Measurements from ENCODE around the gene UNC5A.

UNC5A gene

GRCh38 chr5:176810081-176810597 is at the start of gene UNC5A:
Gene UNC5A (plus strand): TSS chr5:176810559. CDS start chr5:176810751, 192 bp downstream.
- DNase-seq (ENCODE audit: low read depth in 1 of 2, low spot score in 1 of 2): peak in 1 of 2 donors; percentile 14

GRCh38 chr5:176761755-176762154 is 48.6 kb upstream of the UNC5A start:
- no peak for DNase-seq (ENCODE audit: low read depth in 1 of 2, low spot score in 1 of 2)

- DNase-seq (ENCODE audit: low read depth in 1 of 2, low spot score in 1 of 2): no peak
These were observed 47.9 kb upstream of the UNC5A start for GRCh38 chr5:176762489-176762888.

GRCh38 chr5:176765687-176766086 is 44.7 kb upstream of the UNC5A start:
- DNase-seq (ENCODE audit: low read depth in 1 of 2, low spot score in 1 of 2): no peak

- DNase-seq (ENCODE audit: low read depth in 1 of 2, low spot score in 1 of 2): no peak
These were observed 42.0 kb upstream of the UNC5A start for GRCh38 chr5:176768174-176768970.

GRCh38 chr5:176769911-176770310 is 40.4 kb upstream of the UNC5A start:
- DNase-seq (ENCODE audit: low read depth in 1 of 2, low spot score in 1 of 2): no peak

GRCh38 chr5:176770431-176770830 is 39.9 kb upstream of the UNC5A start:
- no peak for DNase-seq (ENCODE audit: low read depth in 1 of 2, low spot score in 1 of 2)

GRCh38 chr5:176771102-176771845 is 39.1 kb upstream of the UNC5A start:
- no peak for DNase-seq (ENCODE audit: low read depth in 1 of 2, low spot score in 1 of 2)

- no peak for DNase-seq (ENCODE audit: low read depth in 1 of 2, low spot score in 1 of 2)
These were observed 37.8 kb upstream of the UNC5A start for GRCh38 chr5:176772271-176773210.

- no peak for DNase-seq (ENCODE audit: low read depth in 1 of 2, low spot score in 1 of 2)
These were observed 36.8 kb upstream of the UNC5A start for GRCh38 chr5:176773408-176774035.

- DNase-seq (ENCODE audit: low read depth in 1 of 2, low spot score in 1 of 2): no peak
These were observed 35.9 kb upstream of the UNC5A start for GRCh38 chr5:176774216-176775171.

GRCh38 chr5:176775409-176775808 is 35.0 kb upstream of the UNC5A start:
- no peak for DNase-seq (ENCODE audit: low read depth in 1 of 2, low spot score in 1 of 2)

- DNase-seq (ENCODE audit: low read depth in 1 of 2, low spot score in 1 of 2): no peak
These were observed 34.1 kb upstream of the UNC5A start for GRCh38 chr5:176776141-176776865.

GRCh38 chr5:176776916-176777315 is 33.4 kb upstream of the UNC5A start:
- DNase-seq (ENCODE audit: low read depth in 1 of 2, low spot score in 1 of 2): no peak

GRCh38 chr5:176778921-176779465 is 31.4 kb upstream of the UNC5A start:
- DNase-seq (ENCODE audit: low read depth in 1 of 2, low spot score in 1 of 2): no peak

GRCh38 chr5:176779537-176779936 is 30.8 kb upstream of the UNC5A start:
- no peak for DNase-seq (ENCODE audit: low read depth in 1 of 2, low spot score in 1 of 2)

GRCh38 chr5:176780176-176781053 is 29.9 kb upstream of the UNC5A start:
- no peak for DNase-seq (ENCODE audit: low read depth in 1 of 2, low spot score in 1 of 2)

- no peak for DNase-seq (ENCODE audit: low read depth in 1 of 2, low spot score in 1 of 2)
These were observed 29.3 kb upstream of the UNC5A start for GRCh38 chr5:176781054-176781375.

Data from activated CD4-positive, alpha-beta T cell treated with anti-CD3 and anti-CD28 coated beads, Interleukin-2, amount 50 U/mL, for 24 hours (primary cell).